ENCODE measurements around the gene GCK.

GCK gene

GRCh38 chr7:44222776-44223261 lies 33.6 kb upstream of the GCK start:
- DNase-seq, result no peak

- DNase-seq, result no peak
Observed at GRCh38 chr7:44222074-44222473, 32.8 kb upstream of the GCK start.

- DNase-seq, result no peak
Observed at GRCh38 chr7:44221231-44221791, 32.1 kb upstream of the GCK start.

- no peak for DNase-seq
Observed at GRCh38 chr7:44220358-44221112, 31.3 kb upstream of the GCK start.

- DNase-seq, result no peak
Observed at GRCh38 chr7:44220046-44220357, 30.8 kb upstream of the GCK start.

- DNase-seq, result no peak
Observed at GRCh38 chr7:44219371-44220045, 30.3 kb upstream of the GCK start.

- no peak for DNase-seq
Observed at GRCh38 chr7:44218418-44219201, 29.4 kb upstream of the GCK start.

GRCh38 chr7:44217852-44218402 lies 28.7 kb upstream of the GCK start:
- DNase-seq, result no peak

GRCh38 chr7:44217223-44217714 lies 28.0 kb upstream of the GCK start:
- DNase-seq, result no peak

GRCh38 chr7:44216521-44217222 lies 27.4 kb upstream of the GCK start:
- no peak for DNase-seq

- DNase-seq, result no peak
Observed at GRCh38 chr7:44216019-44216418, 26.8 kb upstream of the GCK start.

GRCh38 chr7:44215531-44215930 lies 26.3 kb upstream of the GCK start:
- no peak for DNase-seq

- DNase-seq, result no peak
Observed at GRCh38 chr7:44213877-44214388, 24.7 kb upstream of the GCK start.

- DNase-seq, result no peak
Observed at GRCh38 chr7:44213206-44213876, 24.1 kb upstream of the GCK start.

- DNase-seq, result no peak
Observed at GRCh38 chr7:44212581-44213184, 23.4 kb upstream of the GCK start.

GRCh38 chr7:44212018-44212417 lies 22.8 kb upstream of the GCK start:
- no peak for DNase-seq

- no peak for DNase-seq
Observed at GRCh38 chr7:44211126-44211675, 22.0 kb upstream of the GCK start.

- no peak for DNase-seq
Observed at GRCh38 chr7:44210107-44210506, 20.9 kb upstream of the GCK start.

GRCh38 chr7:44208085-44208484 lies 18.8 kb upstream of the GCK start:
- no peak for DNase-seq

GRCh38 chr7:44206008-44206407 lies 16.8 kb upstream of the GCK start:
- DNase-seq, result no peak
